Sciatic nerve (tissue), 2 donors: ENCODE results near the gene MAML3. TPM values are rescaled to one million over a fixed set of nuclear protein-coding genes. Genes with fewer than 3 reads are reported as not detected.
"Not testable (repeated sequence)": the region's sequence is repeated elsewhere in the genome, so short reads cannot be mapped to it uniquely, and the experiment has no call there.

Experiments
- ATAC-seq: fragments of 200-7000 bp; cut with Tn5 transposase; one replicate; pipeline ENCODE4 v1.9.1; 2020; ENCODE audit warnings: mild to moderate bottlenecking, moderate library complexity
- DNase-seq: peaks from one replicate; pipeline ENCODE4 v3.0.0-alpha.2; 2020; ENCODE audit warnings: low spot score
- intact Hi-C: fragments of 100-400 bp; cut with DNase I; formaldehyde crosslinking; loops from one replicate; pipeline ENCODE4 v1.14.2; 2022
- total RNA-seq: library from RNA; stranded (reverse); fragmentation: NEBNext Ultra II Directional; extraction: Animal tissue kit (Norgen Biotek cat#: 25700); gene quantifications from one replicate; pipeline ENCODE4 v1.2.1, GENCODE V29; 2021
- donor health status: DM: no; HTN: no; CAD: no.
- donor health status: DM: no; HTN: no; CAD: no.

Gene MAML3
- total RNA-seq, 1 donor from 2014 or later = 11.0 TPM

- no peak for ATAC-seq
- no peak for DNase-seq
- intact Hi-C loops = no loop called here
Observed at GRCh38 chr4:139961344-139961946, 192.5 kb downstream of the MAML3 start.

- ATAC-seq (no peak), DNase-seq (no peak)
- intact Hi-C loops = no loop called here
Observed at GRCh38 chr4:139959396-139959795, 194.6 kb downstream of the MAML3 start.

- intact Hi-C loops = no loop called here
- ATAC-seq = no peak
Observed at GRCh38 chr4:139958739-139959098, 195.3 kb downstream of the MAML3 start.

GRCh38 chr4:139957986-139958738 is 195.8 kb downstream of the MAML3 start:
- ATAC-seq = no peak
- intact Hi-C loops = no loop called here

More at GRCh38 chr4:139958739-139959098, 195.3 kb downstream of the MAML3 start:
- no peak for DNase-seq

GRCh38 chr4:139957065-139957464 is 196.9 kb downstream of the MAML3 start:
- ATAC-seq (no peak), DNase-seq (no peak)
- intact Hi-C loops = no loop called here

More at GRCh38 chr4:139957986-139958738, 195.8 kb downstream of the MAML3 start:
- DNase-seq = no peak

- ATAC-seq (peak; percentile 80), DNase-seq (no peak)
- intact Hi-C loops = no loop called here
Observed at GRCh38 chr4:139956507-139957017, 197.4 kb downstream of the MAML3 start.

- peak; percentile 32 for ATAC-seq
- intact Hi-C loops = no loop called here
- DNase-seq = no peak
Observed at GRCh38 chr4:139955600-139955999, 198.4 kb downstream of the MAML3 start.

GRCh38 chr4:139954512-139954911 is 199.5 kb downstream of the MAML3 start:
- DNase-seq (no peak), ATAC-seq (no peak)
- intact Hi-C loops = no loop called here

GRCh38 chr4:139951021-139951420 is 203.0 kb downstream of the MAML3 start:
- peak; percentile 39 for ATAC-seq
- no peak for DNase-seq
- intact Hi-C loops = no loop called here

GRCh38 chr4:139950568-139950967 is 203.4 kb downstream of the MAML3 start:
- ATAC-seq = peak; percentile 24
- intact Hi-C loops = no loop called here
- DNase-seq = no peak

- DNase-seq, intact Hi-C loops, ATAC-seq: not testable (repeated sequence)
Observed at GRCh38 chr4:139944916-139945315, 209.1 kb downstream of the MAML3 start.

- DNase-seq = no peak
- intact Hi-C loops = no loop called here
Observed at GRCh38 chr4:139943277-139943676, 210.7 kb downstream of the MAML3 start.

GRCh38 chr4:139942241-139942640 is 211.7 kb downstream of the MAML3 start:
- intact Hi-C loops = no loop called here
- ATAC-seq = no peak

More at GRCh38 chr4:139943277-139943676, 210.7 kb downstream of the MAML3 start:
- no peak for ATAC-seq

GRCh38 chr4:139940600-139940999 is 213.4 kb downstream of the MAML3 start:
- intact Hi-C loops = no loop called here
- DNase-seq = no peak
- no peak for ATAC-seq

More at GRCh38 chr4:139942241-139942640, 211.7 kb downstream of the MAML3 start:
- no peak for DNase-seq

GRCh38 chr4:139938414-139938813 is 215.6 kb downstream of the MAML3 start:
- intact Hi-C loops = no loop called here
- DNase-seq (no peak), ATAC-seq (no peak)

- intact Hi-C loops = no loop called here
- DNase-seq (no peak), ATAC-seq (no peak)
Observed at GRCh38 chr4:139935911-139936310, 218.1 kb downstream of the MAML3 start.

- ATAC-seq (no peak), DNase-seq (no peak)
- intact Hi-C loops = no loop called here
Observed at GRCh38 chr4:139934708-139935195, 219.2 kb downstream of the MAML3 start.

GRCh38 chr4:139934057-139934707 is 219.8 kb downstream of the MAML3 start:
- no peak for DNase-seq
- intact Hi-C loops = no loop called here
- ATAC-seq = peak; percentile 70

GRCh38 chr4:139933541-139933940 is 220.4 kb downstream of the MAML3 start:
- no peak for DNase-seq
- intact Hi-C loops = no loop called here
- no peak for ATAC-seq

- intact Hi-C loops = no loop called here
- ATAC-seq (no peak), DNase-seq (no peak)
Observed at GRCh38 chr4:139933104-139933503, 220.9 kb downstream of the MAML3 start.
